Activated T-cell treated with anti-CD3 and anti-CD28 coated beads for 4 hours (primary cell): ENCODE measurements around the gene PCDHGC4.

Experiments
- DNase-seq: peaks from one replicate; pipeline ENCODE4 v3.0.0-alpha.2; 2020

The PCDHGC4 gene

GRCh38 chr5:141484641-141485311 is at the start of gene PCDHGC4:
Gene PCDHGC4, plus strand, starts transcription at chr5:141485030. Its CDS starts 144 bp downstream, at chr5:141485174.
- DNase-seq: no peak

- no peak for DNase-seq
Observed at GRCh38 chr5:141437221-141437620, 47.6 kb upstream of the PCDHGC4 start.

GRCh38 chr5:141439411-141440141 is 45.3 kb upstream of the PCDHGC4 start:
- no peak for DNase-seq

- DNase-seq: no peak
Observed at GRCh38 chr5:141440341-141440740, 44.5 kb upstream of the PCDHGC4 start.

GRCh38 chr5:141441571-141442170 is 43.2 kb upstream of the PCDHGC4 start:
- no peak for DNase-seq

DNA sequence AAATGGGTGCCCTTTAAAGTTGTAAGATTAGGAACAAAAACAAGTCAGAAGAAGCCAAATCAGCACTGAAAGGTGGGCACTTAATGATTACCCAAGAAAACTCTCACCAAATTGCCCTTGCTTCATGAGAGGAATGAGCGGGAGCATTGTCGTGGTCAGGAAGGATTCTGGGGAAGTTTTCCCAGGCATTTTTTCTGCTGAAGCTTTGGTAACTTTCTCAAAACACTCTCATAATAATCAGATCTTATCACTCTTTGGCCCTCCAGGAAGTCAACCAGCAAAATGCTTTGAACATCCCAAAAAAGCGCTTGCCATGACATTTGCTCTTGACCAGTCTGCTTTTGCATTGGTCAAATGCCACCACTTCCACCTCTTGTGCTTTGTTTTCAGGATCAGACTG is 19.5 kb upstream of the PCDHGC4 start:
- DNase-seq: no peak

GRCh38 chr5:141475625-141476131 is 9.2 kb upstream of the PCDHGC4 start, which contains the start of gene PCDHGC3:
Gene PCDHGC3, plus strand, starts transcription at chr5:141475966. Its CDS starts 151 bp downstream, at chr5:141476117.
- no peak for DNase-seq

- no peak for DNase-seq
Observed at GRCh38 chr5:141476132-141476911, 8.5 kb upstream of the PCDHGC4 start.

GRCh38 chr5:141477044-141477575 is 7.7 kb upstream of the PCDHGC4 start:
- no peak for DNase-seq

GRCh38 chr5:141477815-141478214 is 7.0 kb upstream of the PCDHGC4 start:
- DNase-seq: no peak

DNA sequence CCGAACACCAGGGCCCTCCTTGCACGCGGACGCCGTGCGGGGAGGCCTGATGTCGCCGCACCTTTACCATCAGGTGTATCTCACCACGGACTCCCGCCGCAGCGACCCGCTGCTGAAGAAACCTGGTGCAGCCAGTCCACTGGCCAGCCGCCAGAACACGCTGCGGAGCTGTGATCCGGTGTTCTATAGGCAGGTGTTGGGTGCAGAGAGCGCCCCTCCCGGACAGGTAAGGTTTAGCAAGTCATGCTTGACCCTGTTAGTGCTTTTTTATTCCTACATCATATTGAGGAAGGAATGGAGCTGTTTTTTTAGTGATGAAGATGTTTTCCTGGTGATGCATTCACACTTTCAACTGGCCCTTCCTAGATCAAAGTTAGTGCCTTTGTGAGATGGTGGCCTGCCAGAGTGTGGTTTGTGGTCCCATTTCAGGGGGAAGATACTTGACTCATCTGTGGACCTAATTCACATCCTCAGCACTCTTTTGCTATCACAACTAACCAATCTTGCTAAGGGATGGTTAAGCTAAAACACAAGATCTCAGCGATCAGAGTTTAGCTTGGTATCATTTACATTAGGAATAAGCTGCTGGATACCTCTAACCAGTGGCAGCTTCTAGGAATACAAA is 6.4 kb upstream of the PCDHGC4 start:
- no peak for DNase-seq

- DNase-seq: no peak
Observed at GRCh38 chr5:141479776-141480175, 5.1 kb upstream of the PCDHGC4 start.

GRCh38 chr5:141483902-141484301 is 928 bp upstream of the PCDHGC4 start:
- no peak for DNase-seq

- no peak for DNase-seq
Observed at GRCh38 chr5:141484310-141484640, 555 bp upstream of the PCDHGC4 start.

- no peak for DNase-seq
Observed at GRCh38 chr5:141485321-141486055, 658 bp downstream of the PCDHGC4 start.

- DNase-seq: no peak
Observed at GRCh38 chr5:141486091-141486490, 1.3 kb downstream of the PCDHGC4 start.

DNA sequence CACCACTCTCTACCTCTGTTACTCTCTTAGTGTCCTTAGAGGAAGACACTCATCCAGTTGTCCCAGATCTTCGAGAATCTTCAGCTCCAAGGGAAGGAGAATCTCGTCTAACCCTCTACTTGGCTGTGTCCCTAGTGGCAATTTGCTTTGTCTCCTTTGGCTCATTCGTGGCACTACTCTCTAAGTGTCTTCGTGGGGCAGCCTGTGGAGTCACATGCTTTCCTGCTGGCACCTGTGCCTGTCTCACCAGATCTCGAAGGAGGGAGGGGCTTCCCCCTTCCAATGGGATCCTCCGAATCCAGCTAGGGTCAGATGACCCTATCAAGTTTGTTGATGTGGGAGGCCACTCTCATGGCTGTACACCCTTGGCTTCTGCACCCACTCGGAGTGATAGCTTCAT is 2.3 kb downstream of the PCDHGC4 start:
- DNase-seq: no peak

GRCh38 chr5:141488591-141489561 is 4.0 kb downstream of the PCDHGC4 start, which contains the start of gene PCDHGC5:
Gene PCDHGC5, plus strand, starts transcription at chr5:141489081. Its CDS starts 160 bp downstream, at chr5:141489241.
- DNase-seq: no peak

GRCh38 chr5:141489841-141490240 is 5.0 kb downstream of the PCDHGC4 start:
- no peak for DNase-seq

DNA sequence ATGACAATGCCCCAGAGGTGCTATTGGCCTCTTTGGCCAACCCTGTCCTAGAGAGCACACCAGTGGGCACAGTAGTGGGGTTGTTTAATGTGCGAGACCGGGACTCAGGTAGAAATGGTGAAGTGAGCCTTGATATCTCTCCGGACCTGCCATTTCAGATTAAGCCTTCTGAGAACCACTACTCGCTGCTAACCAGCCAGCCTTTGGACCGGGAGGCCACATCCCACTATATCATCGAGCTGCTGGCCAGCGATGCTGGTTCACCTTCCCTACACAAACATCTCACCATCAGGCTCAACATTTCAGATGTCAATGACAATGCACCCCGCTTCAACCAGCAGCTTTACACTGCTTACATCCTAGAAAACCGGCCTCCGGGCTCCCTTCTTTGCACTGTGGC is 5.4 kb downstream of the PCDHGC4 start:
- no peak for DNase-seq
